ENCODE data around the gene PLS1.

PLS1 gene

DNA sequence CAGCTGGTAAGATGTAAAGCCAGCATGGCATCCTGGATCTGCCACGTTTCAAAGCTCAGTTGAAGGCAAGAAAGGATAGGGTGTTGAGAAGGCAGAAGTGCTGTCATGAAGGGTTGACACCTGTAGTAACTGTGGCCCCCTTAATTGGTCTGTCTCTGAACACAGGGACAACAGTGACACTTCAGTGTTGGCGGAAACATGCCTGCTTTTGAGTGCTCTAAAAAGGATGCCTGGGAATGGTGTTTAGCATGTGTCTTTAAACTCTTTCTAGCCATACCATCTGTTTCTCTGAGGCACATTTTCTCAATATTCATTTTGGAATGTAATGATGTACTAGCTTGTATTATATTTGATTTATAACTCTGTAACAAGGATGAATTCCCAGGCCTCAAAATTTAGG lies 42.1 kb downstream of the PLS1 start:
- DNase-seq (ENCODE audit: low spot score): no peak

DNA sequence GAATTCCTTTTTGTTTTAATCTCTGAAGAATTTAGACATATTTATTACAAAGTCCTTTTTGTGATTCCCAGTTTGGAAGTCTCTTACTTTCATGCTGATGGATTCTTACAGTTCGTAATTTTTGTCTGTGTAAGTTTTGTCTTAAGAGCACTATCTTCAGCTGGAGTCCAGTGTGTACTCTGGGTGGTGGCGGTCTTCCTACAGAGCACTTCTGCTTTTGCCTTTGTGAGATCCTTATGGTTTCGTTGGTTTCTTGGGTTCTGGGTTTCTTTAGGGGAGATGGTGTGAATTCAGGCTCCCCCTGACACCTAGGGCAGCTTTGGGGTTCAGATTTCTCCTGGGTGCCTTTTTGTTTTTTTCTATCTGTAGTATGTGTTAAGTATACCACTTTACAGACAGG lies 45.3 kb downstream of the PLS1 start:
- no peak for DNase-seq (ENCODE audit: low spot score)

DNA sequence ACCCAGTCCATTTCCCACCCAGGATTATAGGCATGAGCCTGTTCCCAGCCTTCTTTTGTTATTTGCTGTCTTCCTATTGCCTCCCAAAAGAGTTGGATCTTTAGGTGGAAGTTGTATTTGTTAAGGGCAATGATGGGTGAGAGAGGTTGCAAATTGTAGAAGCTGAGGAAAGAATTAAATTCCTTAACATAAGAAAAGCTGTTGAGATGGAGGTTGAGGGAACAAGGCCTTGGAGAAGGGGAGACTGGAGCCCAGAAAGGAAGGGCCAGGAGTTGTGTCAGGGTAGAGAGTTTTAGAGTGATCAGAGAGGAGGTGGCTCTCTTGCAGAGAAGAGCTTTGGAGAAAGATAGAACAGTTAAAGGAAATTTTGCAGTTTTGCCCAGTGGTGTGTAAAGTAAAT lies 46.8 kb downstream of the PLS1 start:
- DNase-seq (ENCODE audit: low spot score): no peak

DNA sequence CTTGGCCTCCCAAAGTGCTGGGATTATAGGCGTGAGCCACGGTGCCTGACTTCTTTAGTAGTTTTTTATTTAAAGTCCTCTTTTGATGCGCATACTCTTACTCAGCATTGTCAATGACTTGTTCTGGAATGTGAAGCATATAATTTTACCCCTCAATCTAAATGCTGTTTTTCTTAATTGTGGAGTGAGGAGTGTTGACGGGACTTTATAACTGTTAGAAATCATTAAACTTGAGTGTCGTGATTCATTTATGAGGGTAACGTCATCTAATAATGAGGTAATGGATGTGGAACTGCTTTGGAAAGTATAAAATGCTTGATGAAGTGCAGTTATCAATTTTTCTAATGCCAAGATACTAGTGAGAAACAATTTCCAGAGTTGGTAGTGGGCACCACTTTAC lies 48.3 kb downstream of the PLS1 start:
- DNase-seq (ENCODE audit: low spot score): no peak

DNA sequence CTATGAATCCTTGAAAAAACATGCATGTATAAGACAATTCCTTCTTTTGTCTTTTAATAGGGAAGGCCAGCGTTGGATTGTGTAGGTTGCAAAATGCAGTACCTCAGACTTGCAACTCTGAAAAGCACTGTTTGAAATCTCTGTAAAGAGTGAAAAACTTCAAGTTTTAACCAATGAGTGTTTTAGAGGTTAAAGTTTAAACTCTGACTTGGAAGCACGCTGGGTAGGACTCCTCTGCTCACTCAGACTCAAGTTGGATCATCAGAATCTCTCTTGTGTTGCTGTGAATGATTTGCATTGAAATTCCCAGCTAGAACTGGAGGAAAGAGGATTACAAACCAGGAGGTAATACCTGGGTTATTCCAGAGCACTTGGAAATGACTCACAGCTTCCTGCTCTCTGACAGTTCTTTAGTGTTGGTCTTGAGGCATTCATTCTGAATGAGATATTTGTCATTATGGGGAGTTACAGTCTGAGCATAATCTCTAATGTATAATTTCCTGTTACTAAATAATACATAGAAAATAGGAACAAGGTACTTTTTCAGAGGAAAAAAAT lies 49.1 kb downstream of the PLS1 start:
- no peak for DNase-seq (ENCODE audit: low spot score)

DNA sequence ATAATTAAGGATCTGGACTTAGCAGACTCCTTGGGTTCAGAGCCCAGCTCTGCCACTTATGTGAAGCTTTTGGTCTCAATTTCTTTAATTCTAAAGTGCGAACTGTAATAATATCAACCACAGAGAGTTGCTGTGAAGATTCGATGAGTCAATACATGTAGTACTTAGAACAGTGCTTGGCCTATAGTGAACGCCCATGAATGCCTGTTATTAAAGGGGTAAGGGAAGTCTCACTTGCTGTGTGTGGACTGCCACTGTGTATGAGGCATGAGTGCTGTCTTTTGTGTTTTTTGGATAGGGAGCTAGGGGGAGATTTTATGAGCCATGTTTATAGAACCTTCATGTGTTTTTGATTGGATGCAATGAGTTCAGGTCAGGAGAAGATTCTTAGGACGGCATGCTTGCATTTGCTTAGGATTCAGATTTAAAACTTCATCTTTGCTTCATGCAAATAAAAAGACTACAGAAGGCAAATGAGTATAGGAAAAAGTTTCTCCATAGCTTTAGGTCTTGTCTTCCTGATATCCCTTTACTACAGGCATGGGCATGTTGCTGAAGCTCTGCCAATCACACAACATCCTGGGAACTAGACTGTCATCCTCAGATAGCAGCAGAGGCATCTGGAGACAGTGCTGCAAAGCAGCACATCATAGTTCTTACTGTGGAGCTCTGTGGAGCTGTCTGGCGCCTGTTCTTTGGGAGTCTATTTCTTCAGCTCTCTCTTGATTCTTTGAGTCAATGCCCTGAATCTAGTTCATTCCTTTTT lies 50.0 kb downstream of the PLS1 start:
- DNase-seq (ENCODE audit: low spot score): no peak

DNA sequence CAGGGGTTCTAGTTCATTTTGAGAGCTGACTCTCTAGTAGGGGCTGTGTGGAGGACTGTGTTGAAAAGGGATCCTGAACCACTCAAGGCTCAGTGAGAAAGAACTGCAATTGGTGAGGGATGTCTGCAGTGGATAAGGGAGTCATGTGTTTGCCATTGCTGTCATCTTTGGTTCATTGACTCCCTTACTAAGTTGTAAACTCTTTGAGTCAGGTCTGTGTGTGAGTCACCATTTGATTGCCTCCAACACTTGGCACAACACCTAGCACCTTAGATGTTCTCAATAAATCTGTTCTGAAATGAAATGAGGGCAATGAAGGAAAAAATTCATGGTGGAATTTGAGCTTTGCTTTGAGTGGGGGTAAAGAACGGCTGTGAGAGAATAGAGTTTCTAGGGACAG lies 51.7 kb downstream of the PLS1 start:
- DNase-seq (ENCODE audit: low spot score): no peak

DNA sequence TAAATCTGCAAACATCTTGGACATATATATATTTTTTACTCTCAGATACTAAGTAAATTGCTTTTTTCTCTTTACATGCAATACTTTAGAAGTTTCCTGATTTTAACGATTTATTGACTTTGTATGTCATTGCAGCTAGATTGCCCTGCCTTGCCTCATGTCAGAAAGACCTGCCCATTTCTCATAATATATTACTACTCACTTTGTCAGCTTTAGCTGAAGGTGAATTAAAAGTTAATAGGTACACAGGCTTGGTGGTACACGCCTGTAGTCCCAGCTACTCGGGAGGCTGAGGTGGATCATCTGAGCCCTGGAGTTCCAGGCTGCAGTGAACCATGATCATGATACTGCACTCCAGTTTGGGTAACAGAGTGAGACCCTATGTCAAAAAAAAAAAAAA lies 52.8 kb downstream of the PLS1 start:
- DNase-seq (ENCODE audit: low spot score): no peak

DNA sequence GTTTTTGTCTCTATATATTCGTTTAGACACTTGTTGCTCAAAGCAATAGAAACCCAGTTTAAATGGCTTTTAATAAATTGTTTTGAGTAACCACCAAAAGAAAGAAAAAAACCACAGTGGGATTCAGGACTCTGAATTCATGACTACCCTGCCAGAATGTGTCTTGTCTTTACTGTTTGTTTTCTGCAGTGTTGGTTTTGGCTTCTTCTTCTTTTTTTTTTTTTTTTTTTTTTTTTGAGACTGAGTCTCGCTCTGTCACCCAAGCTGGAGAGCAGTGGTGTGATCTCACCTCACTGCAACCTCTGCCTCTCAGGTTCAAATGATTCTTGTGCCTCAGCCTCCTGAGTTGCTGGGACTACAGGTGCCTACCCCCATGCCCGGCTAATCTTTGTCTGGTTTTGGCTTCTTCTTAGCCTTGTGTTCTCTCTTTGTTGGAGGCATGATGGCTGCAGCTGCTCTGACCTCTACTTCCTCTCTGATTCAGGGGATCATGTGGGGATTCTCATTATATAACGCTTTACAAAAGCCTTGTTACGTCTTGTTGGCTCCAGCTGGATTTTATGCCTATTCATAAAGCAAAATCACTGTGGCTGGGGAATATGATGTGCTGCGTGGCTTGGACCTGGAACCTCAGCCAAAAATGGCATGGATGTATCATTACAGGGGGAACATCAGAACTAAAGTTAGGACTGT lies 54.0 kb downstream of the PLS1 start:
- DNase-seq (ENCODE audit: low spot score): no peak

DNA sequence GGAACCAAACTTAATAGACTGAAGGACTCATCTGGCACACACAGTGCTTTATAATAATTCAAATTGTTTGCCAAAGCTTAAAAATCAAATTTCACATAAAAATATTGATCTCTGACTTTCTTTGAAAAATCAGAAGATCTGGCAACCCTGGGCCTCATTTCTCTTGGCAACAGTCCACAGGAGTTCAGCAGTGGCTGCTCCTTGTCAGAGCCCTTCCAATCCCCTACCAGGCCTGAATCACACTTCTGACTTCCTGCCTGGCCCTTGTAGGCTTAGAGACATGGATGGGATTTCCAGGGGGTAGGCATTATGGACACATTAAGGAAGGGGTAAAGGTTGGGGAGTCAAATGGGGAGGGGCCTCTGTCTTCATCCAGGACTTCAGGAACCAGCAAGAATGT lies 55.5 kb downstream of the PLS1 start:
- no peak for DNase-seq (ENCODE audit: low spot score)

DNA sequence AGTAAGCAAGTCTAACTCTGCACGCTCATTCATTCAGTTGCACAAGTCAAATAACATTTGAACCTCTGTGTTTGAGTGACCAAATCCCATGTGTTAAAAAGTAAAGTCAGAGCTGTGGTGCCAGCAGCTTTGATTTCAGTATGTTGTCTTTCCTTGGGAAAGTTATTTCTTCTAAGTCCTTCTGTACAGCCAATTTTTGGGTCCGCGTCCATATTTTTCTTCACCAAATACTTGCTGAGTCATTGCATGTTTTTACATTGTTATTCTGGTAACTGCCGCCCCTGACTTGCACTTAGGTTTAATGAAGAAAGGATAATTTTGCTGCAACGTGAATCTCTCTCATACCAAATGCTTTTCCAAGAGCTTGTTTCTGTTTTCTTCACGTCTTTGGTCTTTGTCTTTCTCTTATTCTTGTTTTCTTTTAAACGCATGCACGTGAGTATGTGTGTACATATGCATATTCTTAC lies 56.7 kb downstream of the PLS1 start:
- no peak for DNase-seq (ENCODE audit: low spot score)

DNA sequence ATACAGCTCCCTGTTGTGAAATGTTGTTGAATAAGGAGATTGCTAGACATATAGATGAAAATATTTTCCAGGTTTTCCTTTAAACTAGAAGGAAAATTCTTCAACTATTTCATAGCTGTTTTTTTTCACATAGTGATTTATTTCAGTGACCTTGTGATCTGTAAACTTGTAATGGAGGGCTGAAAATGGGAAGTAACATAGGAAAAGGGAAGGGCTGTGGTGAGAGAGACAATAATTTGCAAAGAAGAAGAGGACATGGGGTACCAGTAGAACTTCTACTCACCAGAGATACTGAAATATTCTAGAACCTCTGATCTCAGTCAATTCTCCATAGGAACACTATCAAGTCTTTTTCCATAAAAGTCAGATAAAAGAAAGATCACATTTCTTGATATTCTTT lies 60.4 kb downstream of the PLS1 start:
- no peak for DNase-seq (ENCODE audit: low spot score)

DNA sequence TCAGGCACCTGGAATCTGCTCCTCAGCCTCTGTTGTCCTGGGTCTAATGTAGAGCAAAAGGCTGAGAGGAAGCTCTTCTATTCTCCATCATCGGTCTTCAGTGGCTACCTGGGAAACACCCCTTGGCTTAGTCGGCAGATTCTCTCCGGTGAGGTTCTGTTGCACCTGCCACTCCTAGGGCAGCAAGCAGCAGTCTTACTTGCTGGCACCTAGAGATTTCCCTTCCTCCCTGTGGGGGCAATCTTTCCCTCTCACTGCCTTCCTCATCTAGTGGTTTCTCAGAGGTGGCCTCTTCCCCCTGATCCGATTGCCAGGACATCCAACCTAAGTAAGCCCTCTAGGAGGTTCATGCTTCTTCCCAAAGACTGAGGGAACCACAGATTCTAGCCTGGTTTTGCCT lies 60.8 kb downstream of the PLS1 start:
- DNase-seq (ENCODE audit: low spot score): no peak

DNA sequence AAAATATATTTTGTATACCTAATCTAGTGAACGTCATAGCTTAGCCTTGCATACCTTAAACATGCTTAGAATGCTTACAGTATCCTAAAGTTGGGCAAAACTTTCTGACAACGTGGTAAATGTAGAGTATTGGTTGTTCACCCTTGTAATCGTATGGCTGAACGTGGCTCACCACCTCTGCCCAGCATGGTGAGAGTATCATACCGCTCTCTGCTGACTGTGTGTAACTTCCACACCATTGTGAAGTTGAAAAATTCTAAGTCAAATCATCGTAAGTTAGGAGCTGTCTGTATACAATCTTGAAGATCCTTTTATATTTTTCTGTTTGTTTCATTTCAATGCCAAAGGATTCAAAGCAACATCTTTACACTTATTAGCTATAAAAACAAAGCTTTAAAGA lies 64.2 kb downstream of the PLS1 start:
- DNase-seq (ENCODE audit: low spot score): no peak

DNA sequence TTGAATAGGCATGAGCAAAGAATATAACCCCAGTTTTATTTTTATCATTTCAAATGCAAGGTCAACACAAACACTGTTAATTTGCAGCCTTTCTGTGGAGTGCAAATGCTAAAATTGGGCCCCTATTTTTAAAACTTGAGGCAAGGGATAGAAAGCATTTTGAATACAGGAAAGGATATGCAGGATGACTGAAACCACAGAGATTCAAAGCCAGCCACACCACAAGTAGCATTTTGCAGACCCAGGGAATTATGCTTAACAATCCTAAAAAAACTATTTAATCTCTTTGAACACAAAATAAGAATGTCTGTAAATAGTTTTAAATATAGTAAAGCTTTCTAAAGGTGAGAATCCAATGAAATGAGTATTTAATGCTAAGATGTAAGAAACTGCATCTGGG lies 64.7 kb downstream of the PLS1 start:
- no peak for DNase-seq (ENCODE audit: low spot score)

DNA sequence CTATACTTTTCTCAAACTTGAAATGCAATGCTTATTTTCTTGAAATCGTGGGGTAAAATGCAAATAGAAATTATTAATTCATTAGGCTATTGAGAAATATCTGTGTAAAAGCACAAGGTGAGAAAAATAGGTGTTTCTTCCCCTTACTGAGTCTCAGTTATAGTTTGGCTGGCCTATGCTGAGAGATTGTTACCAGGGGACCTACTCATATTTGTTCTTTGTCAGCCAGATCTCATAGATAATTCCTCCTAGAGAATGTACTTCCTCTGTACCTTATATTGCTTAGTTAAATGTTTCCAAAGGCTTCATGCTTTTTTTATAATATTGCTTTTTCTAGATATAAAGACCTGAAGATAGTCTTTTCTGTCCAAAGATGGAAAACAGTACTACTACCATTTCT lies 67.7 kb downstream of the PLS1 start:
- DNase-seq (ENCODE audit: low spot score): no peak

DNA sequence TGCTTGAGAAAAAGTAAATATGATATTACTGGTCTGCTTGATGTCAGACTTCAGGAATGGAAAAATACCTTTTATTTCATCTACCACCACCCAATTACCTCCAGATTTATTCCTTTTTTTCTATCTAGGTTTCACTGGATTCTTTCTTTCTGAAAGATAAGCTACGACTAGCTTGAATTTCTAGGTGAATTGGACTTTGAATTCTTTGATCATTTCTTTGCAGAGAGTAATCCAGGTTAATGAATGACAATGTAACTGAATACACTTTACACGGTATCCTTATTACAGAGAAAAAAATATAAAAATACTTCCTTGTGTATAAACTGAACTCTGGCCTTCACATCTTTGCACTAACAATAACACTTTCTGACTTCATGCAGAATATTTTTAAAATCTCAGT lies 68.1 kb downstream of the PLS1 start:
- DNase-seq (ENCODE audit: low spot score): no peak

DNA sequence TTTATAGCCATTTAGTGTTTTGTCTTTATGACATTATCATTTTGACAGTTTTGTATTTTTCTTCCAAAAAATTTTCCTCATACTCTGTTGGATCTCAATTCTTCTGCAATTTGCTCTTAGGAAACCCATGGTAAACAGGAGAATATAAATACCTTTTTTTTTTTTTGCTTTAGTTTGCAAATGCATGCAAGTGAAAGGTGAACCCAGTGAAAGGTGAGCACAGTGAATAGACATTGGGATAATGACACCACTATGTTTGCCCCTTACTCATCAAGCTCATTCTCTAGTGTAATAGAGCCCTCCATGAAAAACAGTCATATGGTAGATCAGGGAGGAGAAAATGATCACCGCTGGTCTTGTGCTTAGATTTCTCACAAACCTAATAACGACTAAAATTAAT lies 68.6 kb downstream of the PLS1 start:
- DNase-seq (ENCODE audit: low spot score): no peak

DNA sequence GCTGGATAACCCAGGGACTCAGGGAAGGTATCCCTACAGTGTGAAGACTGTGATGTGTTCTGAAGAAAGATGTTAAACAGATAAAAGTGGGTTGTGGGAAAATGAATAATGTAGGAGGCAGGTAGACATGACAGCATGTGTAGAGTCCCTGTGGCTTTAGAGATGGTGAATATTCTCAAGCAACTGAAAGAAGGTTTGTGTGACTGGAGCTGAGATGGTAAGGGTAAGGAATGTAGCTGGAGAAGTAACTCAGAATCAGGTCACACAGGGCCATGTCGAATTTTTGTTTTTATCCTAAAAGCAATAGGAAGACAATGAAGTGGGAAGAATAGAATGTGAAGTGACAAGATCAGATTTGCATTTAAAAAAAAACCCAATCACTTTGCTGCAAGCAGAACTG lies 73.9 kb downstream of the PLS1 start:
- DNase-seq (ENCODE audit: low spot score): no peak

DNA sequence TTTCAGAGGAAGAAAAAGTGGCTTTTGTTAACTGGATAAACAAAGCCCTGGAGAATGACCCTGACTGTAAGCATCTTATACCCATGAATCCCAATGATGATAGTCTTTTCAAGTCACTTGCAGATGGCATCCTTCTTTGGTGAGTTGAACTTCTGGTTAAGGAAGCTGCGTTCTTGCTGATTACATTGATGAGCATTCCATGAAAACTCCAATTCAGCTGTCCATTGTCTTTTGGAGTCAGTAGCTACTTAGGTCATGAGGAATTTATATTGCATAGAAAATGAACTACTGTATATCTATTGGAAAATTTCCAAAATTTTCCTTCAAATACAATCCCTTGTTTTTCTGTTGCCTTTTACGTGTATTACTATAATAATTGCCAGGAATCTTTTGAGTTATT lies 80.0 kb downstream of the PLS1 start:
- no peak for DNase-seq (ENCODE audit: low spot score)

DNA sequence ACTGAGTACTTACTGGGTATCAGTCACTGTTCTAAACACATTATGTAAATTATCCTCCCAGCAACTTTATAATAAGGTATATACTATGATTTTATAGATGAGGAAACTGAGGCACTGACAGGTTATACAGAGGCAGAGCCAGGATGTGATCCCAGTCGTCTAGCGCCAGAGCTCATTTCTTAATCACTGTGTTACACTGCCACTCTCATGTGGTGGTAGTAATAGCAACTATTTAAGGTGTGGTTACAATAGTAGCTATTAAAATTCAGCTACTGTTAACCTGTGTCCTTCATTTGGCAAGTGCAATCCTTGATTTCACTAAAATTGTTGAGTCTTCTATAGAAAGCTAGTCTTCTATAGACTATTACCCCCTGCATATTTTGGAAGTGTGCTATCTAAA lies 84.5 kb downstream of the PLS1 start:
- DNase-seq (ENCODE audit: low spot score): no peak

DNA sequence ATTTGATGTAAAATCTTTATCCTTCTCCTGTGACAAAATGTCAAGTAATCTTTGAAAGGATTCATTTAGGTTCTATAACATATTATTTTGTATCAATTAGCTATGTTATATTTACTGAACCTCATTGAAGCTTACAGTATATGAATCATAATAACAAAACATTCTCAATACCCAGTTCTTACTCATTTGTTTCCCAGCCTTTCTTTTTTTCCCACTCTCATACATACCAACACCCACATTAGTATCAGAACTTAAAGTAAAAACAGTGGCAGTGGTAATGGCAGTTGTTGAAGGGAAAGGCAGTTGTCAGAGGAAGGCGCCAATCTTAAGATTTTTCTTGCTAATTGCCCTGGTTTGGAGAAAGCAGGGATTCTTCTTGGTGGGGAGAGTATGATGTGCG lies 94.4 kb downstream of the PLS1 start:
- no peak for DNase-seq (ENCODE audit: low spot score)

DNA sequence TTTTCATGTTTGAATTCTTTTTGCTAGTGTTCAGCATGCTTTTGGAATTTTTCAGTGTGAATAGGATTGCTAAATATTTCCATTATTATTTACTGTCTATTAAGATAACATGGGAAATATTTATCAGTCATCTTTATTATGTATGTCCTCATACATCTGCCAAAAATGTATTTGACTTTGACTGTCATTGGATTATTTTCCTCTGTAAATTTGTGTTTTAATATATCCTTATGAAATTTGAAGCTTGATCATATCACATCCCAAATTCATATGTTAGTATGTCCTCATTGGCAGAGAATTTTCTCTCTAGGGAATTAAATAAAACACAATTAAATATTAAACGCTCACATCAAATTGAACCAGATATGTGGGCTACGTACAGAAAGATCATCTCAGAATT lies 95.3 kb downstream of the PLS1 start:
- DNase-seq (ENCODE audit: low spot score): no peak

Data from hematopoietic multipotent progenitor cell treated with erythropoietin and hydrocortisone succinate and interleukin-3 and kit ligand, for 17 days (in vitro differentiated cells).